HG02623 (cell line): ENCODE data around the gene ZNF208.
"Not testable (repeated sequence)": the region's sequence is repeated elsewhere in the genome, so short reads cannot be mapped to it uniquely, and the experiment has no call there.

Experiments used
- ATAC-seq: cut with Tn5 transposase; IDR thresholded peaks from one replicate; pipeline ENCODE4 v1.9.1; 2021; ENCODE audit warnings: moderate library complexity; ENCODE audit not compliant: unreplicated experiment

ZNF208 gene

DNA sequence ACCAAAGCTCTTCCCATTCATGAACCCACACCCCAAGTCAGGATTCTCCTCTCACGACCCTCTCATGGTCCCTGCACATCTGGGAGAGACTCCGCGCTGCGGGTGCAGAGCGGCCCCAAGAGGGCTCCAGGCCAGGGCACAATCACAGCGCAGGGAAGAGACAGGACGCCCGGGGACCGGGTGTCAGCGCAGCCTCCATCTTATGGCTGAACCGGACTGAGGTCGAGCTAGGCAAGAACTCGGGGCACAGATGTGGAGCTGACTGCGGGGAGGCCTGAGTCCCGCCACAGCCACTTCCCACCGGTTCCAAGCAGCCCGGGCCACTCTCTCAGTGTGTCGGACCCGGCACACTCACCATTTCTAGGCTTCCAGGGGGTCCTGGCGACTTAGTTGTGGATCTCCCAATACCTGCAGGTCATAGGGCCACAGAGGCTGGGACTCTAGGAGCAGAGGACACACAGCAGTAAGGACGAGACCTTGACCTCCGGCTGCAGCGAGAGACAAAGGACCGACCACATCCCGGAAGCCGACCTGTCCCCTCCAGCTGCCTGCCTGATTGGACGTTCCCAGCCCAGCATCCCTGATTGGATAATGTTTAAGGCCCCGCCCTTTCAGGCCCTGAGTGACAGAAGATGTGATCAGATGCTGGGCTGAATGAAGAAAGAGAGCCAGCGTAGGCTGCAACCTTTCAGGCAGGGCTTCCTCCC is at the start of gene ZNF208:
Gene ZNF208 (minus strand): TSS at position 507 of the 707 bp plus-strand sequence. CDS start 149 bp downstream, at position 358.
- ATAC-seq: not testable (repeated sequence)

DNA sequence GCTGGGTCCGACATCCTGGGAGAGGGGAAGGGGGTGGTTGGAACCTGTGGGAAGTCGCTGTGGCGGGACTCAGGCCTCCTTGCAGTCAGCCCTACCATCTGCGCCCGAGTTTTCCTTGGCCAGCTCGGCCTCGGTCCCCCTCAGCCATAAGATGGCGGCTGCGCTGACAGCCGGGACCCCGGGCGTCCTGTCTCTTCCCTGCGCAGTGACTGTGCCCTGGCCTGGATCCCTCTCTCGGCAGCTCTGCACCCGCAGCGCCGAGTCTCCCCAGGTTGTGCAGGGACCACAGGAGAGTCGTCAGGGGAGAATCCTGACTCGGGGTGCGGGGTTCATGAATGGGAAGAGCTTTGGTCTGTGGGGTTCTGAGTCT is 41.9 kb upstream of the ZNF208 start:
- ATAC-seq: peak; percentile 20

DNA sequence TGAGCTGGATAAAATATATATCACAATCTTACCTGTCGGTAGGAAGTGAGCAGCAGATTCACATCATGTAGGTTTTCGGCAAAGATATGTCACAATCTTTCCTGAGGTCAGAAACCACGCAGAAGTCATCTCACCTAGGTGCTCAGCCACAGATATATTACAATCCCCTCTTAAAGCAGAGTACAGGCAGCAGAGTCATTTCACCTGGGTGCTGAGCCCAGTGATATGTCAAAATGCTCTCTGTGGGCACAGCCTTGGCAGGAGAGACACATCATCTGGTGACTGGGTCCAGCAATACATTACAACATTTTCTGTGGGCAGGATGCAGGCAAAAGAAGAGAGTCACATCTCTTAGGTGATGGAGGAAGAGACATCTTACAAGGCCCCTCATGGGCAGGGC is 30.4 kb upstream of the ZNF208 start:
- not testable (repeated sequence) for ATAC-seq

DNA sequence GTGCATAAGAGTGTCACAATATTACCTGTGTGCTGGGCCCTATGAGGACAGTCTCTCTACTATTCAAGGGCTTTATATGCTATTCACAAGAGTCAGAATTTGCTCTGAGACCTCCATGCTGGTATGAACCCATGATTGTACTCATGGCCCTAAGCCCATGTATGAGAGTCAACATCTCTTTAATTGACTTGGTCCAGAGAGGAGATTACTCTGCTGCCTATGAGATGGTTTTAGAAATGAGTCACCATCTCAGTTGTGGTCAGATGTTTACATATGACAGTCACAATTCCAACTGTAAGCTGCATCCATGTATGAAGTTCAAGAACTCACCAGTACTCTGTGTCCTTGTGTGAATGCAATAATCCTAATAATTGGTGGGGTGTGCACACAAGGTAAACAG is 19.9 kb upstream of the ZNF208 start:
- no peak for ATAC-seq

DNA sequence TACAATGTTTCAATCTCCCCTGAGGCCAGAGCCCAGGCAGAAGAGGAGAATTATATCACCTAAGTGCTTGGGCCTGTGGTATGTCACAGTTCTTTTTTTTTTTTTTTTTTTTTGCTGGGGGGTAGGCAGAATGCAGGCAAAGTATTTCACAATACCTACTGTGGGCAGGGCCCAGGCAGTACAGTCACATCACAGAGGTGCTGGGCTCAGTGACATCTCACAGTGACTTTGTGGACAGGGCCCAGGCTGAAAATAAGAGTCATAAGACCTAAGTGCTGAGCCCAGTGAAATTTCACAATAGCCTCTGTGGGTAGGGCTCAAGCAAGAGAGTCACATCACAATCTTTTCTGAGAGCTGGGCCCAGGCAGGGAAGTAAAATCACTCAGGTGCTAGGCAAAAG is 15.9 kb upstream of the ZNF208 start:
- no peak for ATAC-seq

DNA sequence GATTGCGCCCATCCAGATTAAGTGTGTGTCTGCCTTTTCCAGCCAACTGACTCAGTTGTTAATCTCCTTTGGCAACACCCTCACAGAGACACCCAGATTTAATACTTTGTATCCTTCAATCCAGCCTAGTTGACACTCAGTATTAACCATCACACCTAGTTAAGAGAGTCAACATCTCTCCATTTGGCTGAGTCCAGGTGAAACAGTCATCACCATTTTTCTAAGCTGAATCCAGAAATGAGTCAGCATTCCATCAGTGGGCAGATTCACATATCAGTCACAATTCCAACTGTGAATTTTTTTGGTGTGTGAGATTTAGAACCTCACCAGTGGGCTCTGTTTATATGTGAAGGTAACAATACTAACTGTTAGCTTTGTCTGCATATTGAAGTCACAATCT is 14.8 kb upstream of the ZNF208 start:
- ATAC-seq: not testable (repeated sequence)

DNA sequence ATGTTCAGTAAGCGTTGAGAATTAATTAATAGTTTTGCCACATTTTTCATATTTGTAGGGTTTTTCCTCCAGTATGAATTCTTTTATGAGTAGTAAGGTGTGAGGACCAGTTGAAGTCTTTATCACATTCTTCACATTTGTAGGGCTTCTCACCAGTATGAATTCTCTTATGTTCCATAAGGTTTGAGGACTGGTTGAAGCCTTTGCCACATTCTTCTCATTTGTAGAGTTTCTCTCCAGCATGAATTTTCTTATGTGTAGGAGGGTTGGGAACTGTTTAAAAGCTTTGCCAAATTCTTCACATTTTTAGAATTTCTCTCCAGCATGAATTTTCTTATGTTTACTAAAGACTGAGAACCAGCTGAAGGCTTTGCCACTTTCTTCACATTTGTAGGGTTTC is 40.3 kb downstream of the ZNF208 start:
- ATAC-seq: no peak

DNA sequence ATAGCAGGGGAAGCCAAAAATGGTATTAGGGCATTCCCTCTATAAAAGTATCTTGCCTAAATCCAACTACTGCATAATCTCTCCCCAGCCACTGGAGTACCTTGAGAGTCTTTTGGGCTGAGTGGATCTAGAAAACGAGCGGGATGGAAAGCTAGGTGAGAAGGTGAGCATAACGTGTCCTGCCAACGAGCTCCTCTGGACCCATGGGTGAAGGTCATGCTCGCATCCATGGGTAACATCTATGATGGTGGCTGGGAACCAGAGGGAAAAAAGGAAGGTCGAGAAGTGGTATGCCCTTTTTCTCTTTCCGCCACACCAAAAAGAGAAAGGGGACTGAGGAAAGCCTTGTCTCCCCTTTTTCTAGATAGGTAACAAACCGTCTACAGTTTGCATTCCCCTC is 63.0 kb downstream of the ZNF208 start:
- no peak for ATAC-seq

DNA sequence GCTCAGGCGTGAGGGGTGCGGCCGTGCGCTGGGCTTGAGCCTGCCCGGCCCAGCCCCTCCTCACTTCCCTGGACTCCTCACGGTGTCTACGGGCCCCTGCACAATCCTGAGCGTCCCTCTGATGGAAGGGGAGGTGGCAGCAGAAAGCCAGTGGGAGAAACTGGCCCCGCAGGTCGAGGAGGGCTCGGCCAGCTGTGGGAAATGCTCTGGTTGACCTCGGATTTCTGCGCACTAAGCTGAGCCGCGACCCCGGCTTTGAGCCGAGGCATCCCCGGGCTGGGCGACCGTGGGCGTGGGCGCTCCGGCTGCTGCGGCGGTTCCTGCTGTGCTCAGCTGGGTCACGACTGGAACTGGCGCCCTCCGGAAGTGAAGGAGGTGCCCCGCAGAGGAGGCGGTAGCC is 70.1 kb downstream of the ZNF208 start:
- no peak for ATAC-seq

DNA sequence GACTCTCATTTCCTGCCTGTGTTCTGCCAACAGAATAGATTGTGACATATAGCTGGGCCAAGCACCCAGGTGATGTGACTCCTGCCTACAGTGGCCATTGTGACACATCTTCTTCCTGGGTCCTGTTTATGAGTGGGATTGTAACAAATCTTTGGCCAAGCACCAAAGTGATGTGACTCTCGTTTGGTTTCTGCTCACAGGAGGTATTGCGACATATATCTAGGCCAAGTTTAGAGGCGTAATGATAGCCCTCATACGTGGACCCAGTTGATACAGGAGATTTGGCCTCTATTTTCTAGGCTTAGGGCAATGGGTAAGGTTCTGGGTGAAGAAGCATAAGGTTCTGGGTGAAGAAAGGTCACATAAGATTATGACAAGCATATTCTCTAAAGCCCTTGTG is 76.2 kb downstream of the ZNF208 start:
- ATAC-seq: no peak

DNA sequence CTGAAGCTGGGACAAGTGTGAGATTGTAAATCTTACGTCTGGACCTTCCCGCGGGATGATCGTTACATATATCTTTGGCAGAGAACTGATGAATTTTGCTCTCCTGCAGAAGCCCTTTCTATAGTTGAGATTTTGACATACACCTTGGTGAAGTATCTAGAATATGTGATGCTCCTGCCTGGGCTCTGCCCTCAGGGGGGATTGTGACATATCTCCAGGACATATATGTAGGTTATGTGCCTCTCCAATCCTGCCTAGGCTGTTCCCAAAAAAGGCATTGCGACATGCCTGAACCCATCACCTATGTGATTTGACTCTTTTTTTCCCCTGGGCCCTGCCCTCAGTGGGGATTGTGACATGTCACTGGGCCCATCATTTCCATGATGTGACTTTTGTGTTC is 76.6 kb downstream of the ZNF208 start:
- ATAC-seq: no peak

DNA sequence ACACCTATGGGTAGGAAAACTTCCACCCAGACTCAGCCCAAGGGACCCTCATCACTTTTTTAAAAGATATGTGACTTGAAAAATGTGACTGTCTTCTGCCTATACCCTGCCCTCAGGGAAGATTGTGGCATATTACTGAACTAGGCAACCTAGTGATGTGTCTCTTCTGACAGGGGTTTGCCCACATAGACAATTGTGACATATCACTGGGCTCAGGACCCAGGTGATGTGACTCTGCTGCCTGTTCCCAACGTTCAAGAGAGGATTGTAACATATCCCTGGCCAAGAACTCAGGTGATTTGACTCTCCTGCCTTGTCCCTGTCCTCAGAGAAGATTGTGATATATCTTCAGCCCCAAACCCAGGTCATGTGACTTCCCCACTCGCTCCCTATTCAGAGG is 88.5 kb downstream of the ZNF208 start:
- no peak for ATAC-seq

DNA sequence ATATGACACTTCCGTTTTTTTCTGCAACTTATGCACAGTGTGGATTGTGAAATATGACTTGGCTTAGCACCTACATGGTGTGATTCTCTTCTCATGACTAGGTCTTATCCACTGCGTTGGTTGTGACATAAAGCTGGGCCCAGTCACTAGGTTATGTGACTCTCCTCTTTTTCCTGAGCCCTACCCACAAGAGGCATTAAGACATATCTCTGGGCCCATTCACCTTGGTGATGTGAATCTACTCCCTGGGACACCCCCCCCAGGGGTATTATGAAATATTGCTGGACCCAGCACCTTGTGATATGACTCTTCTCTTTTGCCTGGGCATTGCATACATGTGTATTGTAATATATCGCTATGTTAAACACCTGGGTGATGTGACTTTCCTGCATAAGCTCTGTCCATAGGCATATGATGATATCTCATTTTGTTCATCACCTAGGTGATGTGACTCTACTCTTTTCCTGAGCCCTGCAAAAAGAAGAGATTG is 89.0 kb downstream of the ZNF208 start:
- ATAC-seq: no peak

DNA sequence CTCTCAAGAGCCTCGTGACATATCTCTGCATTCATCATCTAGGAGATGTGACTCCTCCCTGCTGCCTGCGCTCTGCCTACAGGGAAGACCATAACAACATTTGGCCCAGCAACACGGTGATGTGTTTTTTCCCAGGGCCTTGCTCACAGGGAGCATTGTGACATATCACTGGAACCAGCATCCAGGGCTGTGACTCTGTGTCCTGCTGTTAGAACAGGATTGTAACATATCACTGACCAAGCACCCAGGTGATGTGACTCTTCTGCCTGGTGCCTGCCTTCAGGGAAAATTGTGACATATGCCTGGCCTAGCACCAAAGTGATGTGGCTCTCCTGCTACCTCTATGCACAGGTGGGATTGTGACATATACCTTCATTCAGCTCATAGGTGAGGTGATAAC is 95.3 kb downstream of the ZNF208 start:
- ATAC-seq: no peak

DNA sequence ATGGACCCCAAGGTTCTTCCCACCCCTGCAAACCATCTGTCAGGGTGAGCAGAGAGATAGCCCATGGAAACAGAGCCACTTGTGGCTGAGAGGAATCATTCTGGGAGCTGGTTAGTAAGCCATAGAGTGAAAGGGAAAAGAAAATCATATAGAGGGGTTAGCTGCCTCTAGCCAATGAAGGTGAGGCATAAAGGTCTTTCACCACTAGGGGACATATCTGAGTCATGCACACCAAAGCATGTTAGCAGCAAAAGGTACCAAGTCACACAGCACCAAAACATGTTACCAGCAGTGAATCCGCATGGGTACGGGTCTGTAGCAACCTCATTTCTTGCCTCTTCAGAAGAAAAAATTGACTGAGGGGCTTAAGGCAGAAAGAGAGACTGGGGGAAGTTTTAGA is 98.1 kb downstream of the ZNF208 start:
- no peak for ATAC-seq

DNA sequence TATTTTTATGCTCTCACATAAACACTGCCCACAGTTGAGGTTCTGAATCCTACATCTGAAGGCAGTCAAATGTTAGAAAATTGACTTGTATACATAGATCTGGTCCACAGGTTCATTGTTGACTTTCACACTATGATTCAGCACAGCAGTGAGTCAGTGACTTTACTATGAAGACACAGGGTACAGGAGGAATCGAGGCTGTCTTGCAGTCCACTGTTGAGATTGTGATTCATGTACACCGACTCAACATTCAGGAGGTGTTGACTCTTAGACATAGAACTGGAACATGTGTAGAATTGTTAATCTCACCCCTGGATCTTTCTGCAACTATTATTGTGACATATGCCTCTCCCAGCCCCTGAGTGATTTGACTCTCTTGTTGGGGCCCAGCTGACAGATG is 100.4 kb downstream of the ZNF208 start:
- no peak for ATAC-seq

DNA sequence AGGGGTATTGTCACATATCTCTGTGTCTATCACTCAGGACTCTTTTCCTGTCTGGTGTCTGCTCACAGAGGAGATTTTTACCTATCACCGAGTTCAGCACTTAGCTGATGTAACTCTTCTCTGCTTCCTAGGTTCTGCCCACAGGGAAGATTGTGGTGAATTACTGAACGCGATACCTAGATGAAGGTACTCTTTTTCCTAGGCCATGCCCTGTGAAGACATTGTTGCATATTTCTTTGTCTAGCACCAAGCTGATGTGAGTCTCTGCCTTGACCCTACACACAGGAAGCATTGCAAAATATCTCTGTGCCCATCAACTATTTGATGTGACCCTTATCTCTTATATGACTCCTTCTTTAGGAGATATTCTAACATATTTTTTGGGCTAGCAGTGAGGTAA is 102.7 kb downstream of the ZNF208 start:
- no peak for ATAC-seq

DNA sequence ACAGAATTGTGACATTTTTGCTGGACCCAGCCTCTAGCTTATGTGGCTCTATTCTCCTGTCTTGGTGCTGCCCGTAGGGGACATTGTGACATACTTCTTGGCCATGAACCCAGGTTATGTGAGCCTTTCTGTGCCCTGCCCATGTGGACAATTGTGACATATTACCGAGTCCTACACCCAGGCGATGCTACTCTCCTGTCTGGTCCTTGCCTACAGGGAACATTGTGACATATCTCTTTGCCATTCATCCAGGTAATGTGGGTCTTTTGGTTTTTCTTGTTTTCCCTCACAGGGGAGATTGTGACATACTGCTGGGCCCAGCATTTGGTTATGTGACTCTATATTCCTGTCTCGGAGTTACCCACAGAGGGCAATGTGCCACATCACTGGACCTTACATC is 103.2 kb downstream of the ZNF208 start:
- no peak for ATAC-seq

DNA sequence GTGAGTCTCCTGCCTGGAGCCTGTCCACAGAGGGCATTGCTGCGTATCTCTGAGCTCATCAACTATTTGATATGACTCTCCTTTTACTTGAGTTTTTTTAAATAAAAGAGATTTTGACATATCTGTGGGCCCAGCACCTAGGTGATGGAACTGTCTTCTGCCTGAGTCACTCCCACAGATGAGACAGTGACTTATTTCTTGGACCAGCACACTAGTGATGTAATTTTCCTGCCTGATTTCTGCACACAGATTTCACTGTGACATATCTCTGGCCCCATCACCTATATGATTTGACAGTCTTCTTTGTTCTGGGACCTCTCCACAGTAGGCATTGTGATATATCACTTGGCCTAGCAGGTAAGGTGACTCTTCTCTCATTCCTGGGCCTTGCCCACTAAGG is 108.2 kb downstream of the ZNF208 start:
- ATAC-seq: no peak

DNA sequence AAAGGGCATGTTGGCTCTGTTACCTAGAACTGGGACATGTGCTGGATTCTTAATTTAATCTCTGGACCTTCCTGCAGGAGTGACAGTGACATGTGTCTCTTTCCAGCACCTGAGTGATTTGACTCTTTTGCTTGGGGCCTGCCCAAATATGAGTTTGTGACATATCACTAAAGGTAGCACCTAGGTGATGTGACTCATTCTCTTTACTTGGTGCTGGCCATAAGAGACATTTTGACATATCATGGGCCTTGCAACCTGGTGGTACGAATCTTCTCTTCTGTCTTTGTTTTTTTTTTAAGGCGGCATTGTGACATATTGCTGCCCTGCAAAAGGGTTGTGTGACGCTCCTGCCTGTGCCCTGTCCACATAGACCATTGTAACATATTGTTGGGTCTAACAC is 108.9 kb downstream of the ZNF208 start:
- ATAC-seq: no peak

DNA sequence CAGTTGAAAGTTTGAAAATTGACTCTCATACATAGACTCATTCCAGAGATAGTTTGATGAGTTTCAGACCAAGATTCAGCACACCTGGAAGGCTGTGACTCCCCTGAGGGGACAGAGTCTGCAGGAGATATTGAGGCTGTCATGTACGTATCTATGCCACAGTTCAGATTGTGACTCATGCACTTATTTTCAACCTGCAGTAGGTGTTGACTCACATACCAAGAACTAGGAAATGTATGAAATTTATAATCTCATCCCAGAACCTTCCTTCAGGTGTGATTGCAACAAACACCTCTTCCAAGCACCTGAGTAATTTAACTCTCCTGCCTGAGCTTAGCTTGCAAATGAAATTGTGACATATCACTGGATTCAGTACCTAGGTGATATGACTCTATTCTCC is 110.3 kb downstream of the ZNF208 start:
- ATAC-seq: no peak

DNA sequence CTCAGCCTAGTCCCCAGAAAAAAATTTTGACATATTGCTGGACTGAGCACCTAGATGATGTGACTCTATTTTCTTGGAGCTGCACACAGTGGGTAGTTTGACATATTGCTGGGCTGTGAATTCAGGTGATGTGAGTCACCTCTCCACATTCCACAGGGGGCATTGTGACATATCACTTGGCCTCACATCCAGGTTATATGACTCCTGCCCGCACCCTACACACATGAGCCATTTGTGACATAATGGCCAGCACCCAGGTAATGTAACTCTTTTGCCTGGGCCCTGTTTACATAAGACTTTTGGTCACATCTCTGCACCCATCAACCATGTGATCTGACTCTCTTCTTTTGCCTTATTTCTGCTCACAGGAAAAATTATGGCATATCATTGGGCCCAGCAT is 119.7 kb downstream of the ZNF208 start:
- ATAC-seq: no peak

DNA sequence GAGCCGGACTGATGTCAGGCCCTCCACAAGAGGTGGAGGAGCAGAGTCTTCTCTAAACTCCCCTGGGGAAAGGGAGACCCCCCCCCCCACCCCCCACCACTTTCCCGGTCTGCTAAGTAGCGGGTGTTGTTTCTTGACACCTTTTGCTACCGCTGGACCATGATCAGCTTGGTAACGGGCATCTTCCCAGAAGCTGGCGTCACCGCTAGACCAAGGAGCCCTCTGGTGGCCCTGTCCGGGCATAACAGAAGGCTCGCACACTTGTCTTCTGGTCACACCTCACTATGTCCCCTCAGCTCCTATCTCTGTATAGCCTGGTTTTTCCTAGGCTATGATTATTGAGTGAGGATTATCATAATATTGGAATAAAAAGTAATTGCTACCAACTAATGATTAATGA is 120.7 kb downstream of the ZNF208 start:
- ATAC-seq: not testable (repeated sequence)
